Measurements from ENCODE around the gene CFAP46. TPM values are rescaled to one million over a fixed set of nuclear protein-coding genes. Genes with fewer than 3 reads are reported as not detected.
A peak's percentile ranks its signal among the peaks of the same experiment; 100 is the strongest.

Gene CFAP46
- total and polyA plus RNA-seq, 7 experiments from 2014 or later: 0.05 TPM; not detected in 6

DNA sequence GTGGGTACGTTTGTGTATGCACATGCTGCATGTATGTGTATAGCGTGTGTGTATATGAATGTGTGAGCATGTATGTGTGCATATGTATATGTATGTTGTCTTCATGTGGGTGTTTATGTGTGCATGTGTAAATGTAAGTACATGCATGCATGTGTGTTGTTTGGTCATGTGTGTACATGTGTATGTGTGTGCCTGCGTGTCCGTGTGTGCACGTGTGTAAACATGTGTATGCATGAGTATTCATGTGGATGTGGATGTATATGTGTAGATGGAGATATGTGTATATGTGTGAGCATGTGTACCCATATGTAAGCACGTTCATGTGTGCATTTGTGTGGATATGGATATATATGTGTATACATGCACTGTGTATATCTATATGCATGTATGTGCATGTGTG is 5.5 kb upstream of the CFAP46 start:
- H3K27me3 ChIP-seq (ENCODE audit: control insufficient read depth in 2 of 2, insufficient read depth in 2 of 2, low read length in 2 of 2): no peaks in the 10 kb centered on the region
- no peak overlapping the region for H3K27ac Mint-ChIP-seq
- H3K4me3 Mint-ChIP-seq: no peak overlapping the region
- DNase-seq (no peak), ATAC-seq (no peak)
- no peak overlapping the region for H3K4me3 ChIP-seq (ENCODE audit: low read length)
- peaks cover 23 to 57% (median 39%) of the 10 kb centered on the region in 5 donors for H3K27me3 Mint-ChIP-seq
- no peaks in the 10 kb centered on the region for H3K9me3 ChIP-seq (ENCODE audit: control insufficient read depth in 2 of 3, low read length in 3 of 3)
- ChIA-PET POLR2A (no interaction called here), CTCF (no interaction called here)
- no peak overlapping the region for H3K27ac ChIP-seq (ENCODE audit: low read depth, low read length)
- peaks cover 0 to 3% (median 0%) of the 10 kb centered on the region in 11 donors for H3K9me3 Mint-ChIP-seq
- H3K4me1 ChIP-seq (ENCODE audit: control insufficient read depth in 2 of 2, insufficient read depth in 2 of 2, low read length in 2 of 2): no peaks in the 10 kb centered on the region
- peaks cover 0 to 1% (median 0%) of the 10 kb centered on the region in 5 donors for H3K36me3 Mint-ChIP-seq
- intact Hi-C loops (cut with micrococcal nuclease): no loop called here
- peaks cover 0 to 7% (median 2%) of the 10 kb centered on the region in 7 donors for H3K4me1 Mint-ChIP-seq
- no peaks in the 10 kb centered on the region for H3K36me3 ChIP-seq (ENCODE audit: control insufficient read depth in 2 of 3, insufficient read depth in 3 of 3, low read length in 3 of 3)

DNA sequence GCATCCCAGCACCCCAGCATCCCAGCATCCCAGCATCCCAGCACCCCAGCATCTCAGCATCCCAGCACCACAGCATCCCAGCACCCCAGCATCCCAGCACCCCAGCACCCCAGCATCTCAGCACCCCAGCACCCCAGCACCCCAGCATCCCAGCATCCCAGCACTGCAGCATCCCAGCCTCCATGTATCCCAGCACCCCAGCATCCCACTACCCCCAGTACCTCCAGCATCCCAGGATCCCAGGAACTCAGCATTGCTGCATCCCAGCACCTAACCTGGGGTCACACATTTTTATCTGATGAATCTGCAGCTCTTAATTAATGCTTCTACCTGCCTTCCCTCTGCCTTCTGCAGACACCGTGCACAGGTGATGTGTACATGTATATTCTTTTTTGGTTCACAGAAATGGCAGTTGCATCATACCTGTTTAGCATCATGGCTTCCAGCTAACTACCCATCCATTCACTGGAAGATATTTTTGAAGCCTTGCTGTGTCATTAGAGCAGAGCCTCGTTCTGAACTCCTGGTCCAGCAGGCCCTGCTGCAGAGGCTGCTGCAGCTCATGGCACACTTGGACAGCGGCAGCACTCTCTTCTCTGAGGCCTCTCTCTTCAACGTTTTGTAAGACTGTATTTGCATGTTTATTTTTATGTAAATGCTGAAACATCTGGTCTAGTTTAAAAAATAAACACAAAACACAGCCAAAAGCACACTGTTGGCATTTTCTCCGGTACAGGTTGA is 4.6 kb upstream of the CFAP46 start:
- Histone ChIP-seq H3K27me3 (ENCODE audit: control insufficient read depth in 2 of 2, insufficient read depth in 2 of 2, low read length in 2 of 2) (no peaks in the 10 kb centered on the region), H3K36me3 (ENCODE audit: control insufficient read depth in 2 of 3, insufficient read depth in 3 of 3, low read length in 3 of 3) (no peaks in the 10 kb centered on the region), H3K4me3 (ENCODE audit: low read length) (no peak overlapping the region), H3K9me3 (ENCODE audit: control insufficient read depth in 2 of 3, low read length in 3 of 3) (no peaks in the 10 kb centered on the region), H3K27ac (ENCODE audit: low read depth, low read length) (no peak overlapping the region), H3K4me1 (ENCODE audit: control insufficient read depth in 2 of 2, insufficient read depth in 2 of 2, low read length in 2 of 2) (no peaks in the 10 kb centered on the region)
- H3K27me3 Mint-ChIP-seq: peaks cover 25 to 59% (median 41%) of the 10 kb centered on the region in 5 donors
- no peak for DNase-seq
- peaks cover 0 to 3% (median 0%) of the 10 kb centered on the region in 11 donors for H3K9me3 Mint-ChIP-seq
- peaks cover 0 to 4% (median 0%) of the 10 kb centered on the region in 5 donors for H3K36me3 Mint-ChIP-seq
- H3K27ac Mint-ChIP-seq: no peak overlapping the region
- intact Hi-C loops (cut with micrococcal nuclease): no loop called here
- ChIA-PET POLR2A (no interaction called here), CTCF (no interaction called here)
- no peak overlapping the region for H3K4me3 Mint-ChIP-seq
- no peak for ATAC-seq
- H3K4me1 Mint-ChIP-seq: peaks cover 0 to 10% (median 5%) of the 10 kb centered on the region in 7 donors

DNA sequence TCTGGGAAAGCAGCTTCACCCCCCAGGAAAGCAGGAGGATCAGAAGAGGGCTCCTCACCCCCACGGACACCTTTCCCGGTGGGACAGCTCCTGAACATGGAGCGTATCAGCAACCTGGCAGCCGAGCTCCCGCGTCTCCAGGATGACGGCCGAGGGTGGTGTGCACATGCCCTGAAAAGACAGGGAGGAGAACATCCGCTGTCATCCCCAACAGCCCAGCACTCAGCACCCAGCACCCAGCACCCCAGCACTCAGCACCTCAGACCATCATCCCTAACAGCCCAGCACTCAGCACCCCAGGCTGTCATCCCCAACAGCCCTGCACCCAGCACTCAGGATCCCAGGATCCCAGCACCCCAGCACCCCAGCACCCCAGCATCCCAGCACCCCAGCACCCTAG is 3.9 kb upstream of the CFAP46 start:
- ChIA-PET CTCF (no interaction called here), POLR2A (no interaction called here)
- no peaks in the 10 kb centered on the region for H3K27me3 ChIP-seq (ENCODE audit: control insufficient read depth in 2 of 2, insufficient read depth in 2 of 2, low read length in 2 of 2)
- H3K36me3 ChIP-seq (ENCODE audit: control insufficient read depth in 2 of 3, insufficient read depth in 3 of 3, low read length in 3 of 3): no peaks in the 10 kb centered on the region
- H3K9me3 Mint-ChIP-seq: peaks cover 0 to 3% (median 0%) of the 10 kb centered on the region in 11 donors
- peaks cover 28 to 62% (median 42%) of the 10 kb centered on the region in 5 donors for H3K27me3 Mint-ChIP-seq
- peaks cover 0 to 10% (median 5%) of the 10 kb centered on the region in 7 donors for H3K4me1 Mint-ChIP-seq
- H3K36me3 Mint-ChIP-seq: peaks cover 0 to 4% (median 0%) of the 10 kb centered on the region in 5 donors
- intact Hi-C loops (cut with micrococcal nuclease): no loop called here
- H3K27ac ChIP-seq (ENCODE audit: low read depth, low read length): no peak overlapping the region
- H3K9me3 ChIP-seq (ENCODE audit: control insufficient read depth in 2 of 3, low read length in 3 of 3): no peaks in the 10 kb centered on the region
- H3K4me1 ChIP-seq (ENCODE audit: control insufficient read depth in 2 of 2, insufficient read depth in 2 of 2, low read length in 2 of 2): no peaks in the 10 kb centered on the region
- ATAC-seq (no peak), DNase-seq (no peak)
- H3K4me3 ChIP-seq (ENCODE audit: low read length): no peak overlapping the region
- H3K27ac Mint-ChIP-seq: no peak overlapping the region
- no peak overlapping the region for H3K4me3 Mint-ChIP-seq

- CTCF ChIA-PET: no interaction called here
- DNase-seq: no peak
- peaks cover 31 to 62% (median 42%) of the 10 kb centered on the region in 5 donors for H3K27me3 Mint-ChIP-seq
- H3K36me3 Mint-ChIP-seq: peaks cover 0 to 4% (median 0%) of the 10 kb centered on the region in 5 donors
- Histone ChIP-seq H3K4me1 (ENCODE audit: control insufficient read depth in 2 of 2, insufficient read depth in 2 of 2, low read length in 2 of 2) (no peaks in the 10 kb centered on the region), H3K27me3 (ENCODE audit: control insufficient read depth in 2 of 2, insufficient read depth in 2 of 2, low read length in 2 of 2) (no peaks in the 10 kb centered on the region), H3K36me3 (ENCODE audit: control insufficient read depth in 2 of 3, insufficient read depth in 3 of 3, low read length in 3 of 3) (no peaks in the 10 kb centered on the region), H3K9me3 (ENCODE audit: control insufficient read depth in 2 of 3, low read length in 3 of 3) (no peaks in the 10 kb centered on the region), H3K27ac (ENCODE audit: low read depth, low read length) (no peak overlapping the region), H3K4me3 (ENCODE audit: low read length) (no peak overlapping the region)
- H3K9me3 Mint-ChIP-seq: peaks cover 0 to 3% (median 0%) of the 10 kb centered on the region in 11 donors
- POLR2A ChIA-PET: no interaction called here
- ATAC-seq: peak; percentile 32
- intact Hi-C loops (cut with micrococcal nuclease): no loop called here
- H3K4me1 Mint-ChIP-seq: peaks cover 0 to 10% (median 5%) of the 10 kb centered on the region in 7 donors
- no peak overlapping the region for H3K27ac Mint-ChIP-seq
- no peak overlapping the region for H3K4me3 Mint-ChIP-seq
These were observed 3.5 kb upstream of the CFAP46 start for GRCh38 chr10:132945894-132946255.

DNA sequence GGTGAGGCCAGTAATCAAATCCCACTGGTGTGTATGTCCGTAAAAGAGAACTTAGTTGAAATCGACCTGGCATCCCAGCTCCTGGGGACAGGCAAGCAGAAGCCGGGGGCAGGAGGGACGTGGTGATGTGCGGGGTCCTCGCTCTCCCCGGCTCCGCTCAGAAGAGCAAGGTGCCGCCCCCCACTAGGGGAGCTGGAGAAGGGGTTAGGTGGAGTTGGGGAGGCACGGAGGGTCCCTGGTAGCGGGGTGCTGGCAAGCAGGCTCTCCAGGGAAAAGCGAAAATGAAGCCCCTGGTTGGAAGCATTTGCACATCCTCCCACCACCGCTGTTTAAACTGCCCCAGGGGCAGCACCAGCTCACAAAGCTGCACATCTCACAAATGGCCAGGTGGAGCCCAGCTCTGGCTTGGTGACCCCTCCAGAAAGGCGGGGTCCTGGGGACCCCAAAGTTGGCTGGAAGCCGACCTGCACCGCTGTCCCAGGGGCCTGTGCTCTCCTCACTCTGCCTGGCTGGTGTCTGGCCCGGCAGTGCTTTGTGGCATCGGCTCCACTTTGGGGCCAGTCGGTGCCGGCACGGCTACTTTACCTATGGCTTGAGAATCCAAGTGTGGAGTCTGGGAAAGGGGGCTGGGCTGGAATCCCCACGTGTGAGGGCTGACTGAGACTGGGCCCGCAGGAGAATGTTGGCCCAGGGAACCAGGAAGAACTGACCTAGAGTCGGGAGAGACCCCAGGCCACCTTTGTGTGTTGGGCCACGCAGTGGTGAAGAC is 2.9 kb upstream of the CFAP46 start:
- Mint-ChIP-seq H3K27ac (no peak overlapping the region), H3K4me3 (peak overlapping the region in 1 of 10 donors; percentile 51), H3K27me3 (peaks cover 37 to 67% (median 47%) of the 10 kb centered on the region in 5 donors), H3K36me3 (peaks cover 0 to 4% (median 0%) of the 10 kb centered on the region in 5 donors), H3K4me1 (peaks cover 0 to 10% (median 5%) of the 10 kb centered on the region in 7 donors), H3K9me3 (peaks cover 0 to 3% (median 0%) of the 10 kb centered on the region in 11 donors)
- intact Hi-C loops (cut with micrococcal nuclease): no loop called here
- no peak for ATAC-seq
- H3K4me3 ChIP-seq (ENCODE audit: low read length): no peak overlapping the region
- ChIA-PET CTCF (no interaction called here), POLR2A (no interaction called here)
- no peaks in the 10 kb centered on the region for H3K27me3 ChIP-seq (ENCODE audit: control insufficient read depth in 2 of 2, insufficient read depth in 2 of 2, low read length in 2 of 2)
- DNase-seq: no peak
- H3K4me1 ChIP-seq (ENCODE audit: control insufficient read depth in 2 of 2, insufficient read depth in 2 of 2, low read length in 2 of 2): no peaks in the 10 kb centered on the region
- no peaks in the 10 kb centered on the region for H3K9me3 ChIP-seq (ENCODE audit: control insufficient read depth in 2 of 3, low read length in 3 of 3)
- H3K27ac ChIP-seq (ENCODE audit: low read depth, low read length): no peak overlapping the region
- no peaks in the 10 kb centered on the region for H3K36me3 ChIP-seq (ENCODE audit: control insufficient read depth in 2 of 3, insufficient read depth in 3 of 3, low read length in 3 of 3)

GRCh38 chr10:132944510-132944909 is 2.1 kb upstream of the CFAP46 start:
- CTCF ChIA-PET: no interaction called here
- Histone ChIP-seq H3K27me3 (ENCODE audit: control insufficient read depth in 2 of 2, insufficient read depth in 2 of 2, low read length in 2 of 2) (no peaks in the 10 kb centered on the region), H3K9me3 (ENCODE audit: control insufficient read depth in 2 of 3, low read length in 3 of 3) (no peaks in the 10 kb centered on the region), H3K4me3 (ENCODE audit: low read length) (no peak overlapping the region), H3K36me3 (ENCODE audit: control insufficient read depth in 2 of 3, insufficient read depth in 3 of 3, low read length in 3 of 3) (no peaks in the 10 kb centered on the region), H3K27ac (ENCODE audit: low read depth, low read length) (no peak overlapping the region), H3K4me1 (ENCODE audit: control insufficient read depth in 2 of 2, insufficient read depth in 2 of 2, low read length in 2 of 2) (no peaks in the 10 kb centered on the region)
- Mint-ChIP-seq H3K4me1 (peaks cover 0 to 10% (median 5%) of the 10 kb centered on the region in 7 donors), H3K4me3 (peak overlapping the region in 1 of 10 donors; percentile 28), H3K9me3 (peaks cover 0 to 3% (median 0%) of the 10 kb centered on the region in 11 donors), H3K36me3 (peaks cover 0 to 4% (median 0%) of the 10 kb centered on the region in 5 donors), H3K27me3 (peaks cover 34 to 67% (median 48%) of the 10 kb centered on the region in 5 donors), H3K27ac (no peak overlapping the region)
- POLR2A ChIA-PET: no interaction called here
- ATAC-seq: no peak
- DNase-seq: no peak
- intact Hi-C loops (cut with micrococcal nuclease): loop anchor here (5.0 kb wide), 3 partner anchors 198 to 383 kb away; no protein-coding TSS in a partner anchor
